HepG2 (cell line): ENCODE measurements around the gene HEMK1.

ENCODE experiments used
- CREM ChIP-seq, 2 experiments: sonication (generic) in 1 of 2; formaldehyde crosslinking in 1 of 2; IDR thresholded peaks; 2 replicates each; pipeline versions ENCODE4 v1.4.0 to v1.6.1; 2016 to 2020; ENCODE audit warnings: antibody characterized with exemption in 1 of 2, mild to moderate bottlenecking in 1 of 2, missing genetic modification reagents in 1 of 2
- EZH2 ChIP-seq: conservative IDR thresholded peaks from 2 replicates; pipeline ENCODE4 v1.6.1; 2012; ENCODE audit warnings: mild to moderate bottlenecking, low read depth, low read length, moderate library complexity
- FOXP4 ChIP-seq: sonication (generic); formaldehyde crosslinking; IDR thresholded peaks from 2 replicates; pipeline ENCODE4 v1.4.0; 2020; ENCODE audit warnings: missing genetic modification reagents
- HNF4A ChIP-seq: sonication (generic); formaldehyde crosslinking; IDR thresholded peaks from 2 replicates; pipeline ENCODE4 v1.4.0; 2020; ENCODE audit warnings: missing genetic modification reagents
- HOXD1 ChIP-seq: sonication (generic); formaldehyde crosslinking; IDR thresholded peaks from 2 replicates; pipeline ENCODE4 v1.5.0; 2020; ENCODE audit warnings: missing genetic modification reagents
- KDM1A ChIP-seq: IDR thresholded peaks from 2 replicates; pipeline ENCODE4 v1.6.1; 2016; ENCODE audit warnings: missing compliant biosample characterization
- NFE2L2 ChIP-seq: fragments of 150-350 bp; IDR thresholded peaks from 2 replicates; pipeline ENCODE4 v1.6.1; 2014; ENCODE audit warnings: low read length
- POLR2A ChIP-seq, 2 experiments: IDR thresholded peaks; 2 replicates each; pipeline ENCODE4 v1.6.1; 2011; ENCODE audit warnings: low read depth in 2 of 2, low read length in 2 of 2, mild to moderate bottlenecking in 1 of 2, moderate library complexity in 1 of 2; ENCODE audit not compliant: insufficient read depth in 1 of 2
- PRDM10 ChIP-seq: sonication (generic); formaldehyde crosslinking; IDR thresholded peaks from 2 replicates; pipeline ENCODE4 v1.4.0; 2020; ENCODE audit warnings: low read depth, missing genetic modification reagents
- RBFOX2 ChIP-seq: fragments of 200-400 bp; formaldehyde crosslinking; IDR thresholded peaks from 2 replicates; pipeline ENCODE4 v1.6.1; 2017; ENCODE audit warnings: low read depth, mild to moderate bottlenecking, low read length
- TAF1 ChIP-seq: sonication (generic); formaldehyde crosslinking; IDR thresholded peaks from 2 replicates; pipeline ENCODE4 v1.4.0; 2020; ENCODE audit warnings: missing genetic modification reagents
- ZNF549 ChIP-seq: sonication (generic); formaldehyde crosslinking; IDR thresholded peaks from 2 replicates; pipeline ENCODE4 v1.5.0; 2020; ENCODE audit warnings: missing genetic modification reagents
- ZNF704 ChIP-seq: sonication (generic); formaldehyde crosslinking; IDR thresholded peaks from 2 replicates; pipeline ENCODE4 v1.8.1; 2023; ENCODE audit warnings: mild to moderate bottlenecking, inconsistent platforms, moderate library complexity, missing genetic modification reagents, borderline replicate concordance
- ZSCAN25 ChIP-seq: sonication (generic); formaldehyde crosslinking; IDR thresholded peaks from 2 replicates; pipeline ENCODE4 v1.8.0; 2022; ENCODE audit warnings: mild to moderate bottlenecking, missing genetic modification reagents

GRCh38 chr3:50530001-50530970, 39.0 kb upstream of the HEMK1 start:
- TF ChIP-seq POLR2A (IDR thresholded peaks at IDR 0.05; ENCODE audit: insufficient read depth in 1 of 2, low read depth in 2 of 2, low read length in 2 of 2) (no peak), ZNF549 (CRISPR knock-in tag) (no peak), HOXD1 (CRISPR knock-in tag) (no peak), FOXP4 (CRISPR knock-in tag) (no peak), PRDM10 (CRISPR knock-in tag) (no peak), KDM1A (CRISPR knock-in tag) (no peak), HNF4A (CRISPR knock-in tag) (no peak), CREM (IDR thresholded peaks at IDR 0.05) (no peak), CREM (CRISPR knock-in tag; IDR thresholded peaks at IDR 0.05) (no peak), ZNF704 (CRISPR knock-in tag) (no peak), EZH2 (no peak), NFE2L2 (no peak), RBFOX2 (no peak), ZSCAN25 (CRISPR knock-in tag) (no peak), TAF1 (CRISPR knock-in tag) (no peak)
